PC-3 (cell line): ENCODE data around the gene HTR3A. TPM values are rescaled to one million over a fixed set of nuclear protein-coding genes. Genes with fewer than 3 reads are reported as not detected.

ENCODE experiments used
- ATAC-seq: fragments of 200-7000 bp; cut with Tn5 transposase; 2 replicates; pipeline ENCODE4 v1.9.1; 2020; ENCODE audit warnings: mild to moderate bottlenecking, moderate library complexity
- BruUV-seq: library from RNA; stranded (reverse); fragments of 400-500 nt; replicated peaks from 2 replicates; lab custom pipeline; 2021; lab: Mats Ljungman, UMichigan
- CTCF ChIA-PET: fragments of 300-600 bp; sonication (Branson Sonifier 250); formaldehyde crosslinking; loops from one replicate; lab custom pipeline; 2022; ENCODE audit warnings: antibody characterized with exemption; lab: Charles Lee
- POLR2A ChIA-PET: fragments of 300-600 bp; sonication (Branson Sonifier 250); formaldehyde crosslinking; loops from one replicate; lab custom pipeline; 2022; ENCODE audit warnings: antibody characterized with exemption; ENCODE audit not compliant: unreplicated experiment; lab: Charles Lee
- DNase-seq: peaks from one replicate; pipeline ENCODE4 v3.0.0-alpha.2; 2015
- H2AFZ ChIP-seq: fragments of 300-600 bp; sonication (generic); 2 replicates; pipeline ENCODE4 v1.6.0; 2016; ENCODE audit warnings: antibody characterized with exemption, low read length
- H3F3A ChIP-seq: fragments of 300-600 bp; sonication (generic); one replicate; pipeline ENCODE4 v1.6.0; 2017; ENCODE audit warnings: antibody characterized with exemption, low read length, control low read depth, mild to moderate bottlenecking; ENCODE audit not compliant: unreplicated experiment
- H3K27ac ChIP-seq: fragments of 300-600 bp; sonication (generic); 2 replicates; pipeline ENCODE4 v1.5.1; 2016; ENCODE audit warnings: mild to moderate bottlenecking, low read length
- H3K27me3 ChIP-seq: fragments of 300-600 bp; sonication (generic); 2 replicates; pipeline ENCODE4 v1.6.1; 2016; ENCODE audit warnings: low read length, mixed read lengths
- H3K36me3 ChIP-seq: fragments of 300-600 bp; sonication (generic); 2 replicates; pipeline ENCODE4 v1.6.1; 2016; ENCODE audit warnings: low read depth, mixed run types, low read length, mixed read lengths
- H3K4me1 ChIP-seq: fragments of 300-600 bp; sonication (generic); 2 replicates; pipeline ENCODE4 v1.5.1; 2016; ENCODE audit warnings: low read length; ENCODE audit not compliant: insufficient read depth
- H3K4me2 ChIP-seq: fragments of 300-600 bp; sonication (generic); 2 replicates; pipeline ENCODE4 v1.6.0; 2016; ENCODE audit warnings: low read length
- H3K4me3 ChIP-seq: fragments of 300-600 bp; sonication (generic); 2 replicates; pipeline ENCODE4 v1.5.1; 2016; ENCODE audit warnings: mild to moderate bottlenecking, low read length, mixed read lengths
- H3K79me2 ChIP-seq: fragments of 300-600 bp; sonication (generic); 2 replicates; pipeline ENCODE4 v1.6.1; 2017; ENCODE audit warnings: low read length, mixed read lengths
- H3K9ac ChIP-seq: fragments of 300-600 bp; sonication (generic); 2 replicates; pipeline ENCODE4 v1.6.0; 2016; ENCODE audit warnings: mild to moderate bottlenecking, low read length
- H3K9me2 ChIP-seq: fragments of 300-600 bp; sonication (generic); replicated peaks from 2 replicates; pipeline ENCODE4 v1.6.1; 2016; ENCODE audit warnings: mixed run types, low read length, mixed read lengths
- H3K9me3 ChIP-seq: fragments of 300-600 bp; sonication (generic); 2 replicates; pipeline ENCODE4 v1.6.1; 2016; ENCODE audit warnings: low read length, mixed read lengths
- H4K20me1 ChIP-seq: fragments of 300-600 bp; sonication (generic); 2 replicates; pipeline ENCODE4 v1.6.1; 2016; ENCODE audit warnings: low read length, mixed read lengths
- EZH2 ChIP-seq: fragments of 300-600 bp; sonication (generic); IDR thresholded peaks from one replicate; pipeline ENCODE4 v1.6.1; 2017; ENCODE audit warnings: antibody characterized with exemption, mild to moderate bottlenecking, low read length; ENCODE audit not compliant: unreplicated experiment
- EZH2phosphoT487 ChIP-seq: fragments of 300-600 bp; sonication (generic); IDR thresholded peaks from 2 replicates; pipeline ENCODE4 v1.6.1; 2018; ENCODE audit warnings: mild to moderate bottlenecking, antibody characterized with exemption, low read length, borderline replicate concordance
- intact Hi-C: fragments of 100-400 bp; cut with micrococcal nuclease; formaldehyde crosslinking; loops from 2 replicates; pipeline ENCODE4 v1.9.0; 2023
- total RNA-seq: library from RNA; depleted of rRNA; stranded (reverse); fragments of >200 nt; gene quantifications from 2 replicates; pipeline ENCODE4 v1.2.3, GENCODE V29; 2014
- TF ChIP-seq, protein P1 (sequence below): fragments of 300-600 bp; sonication (generic); conservative IDR thresholded peaks from 2 replicates; pipeline ENCODE4 v1.5.1; 2017; ENCODE audit warnings: antibody characterized with exemption, low read depth, mild to moderate bottlenecking, low read length

Gene HTR3A
- total RNA-seq, 1 experiment from 2014 or later, result not detected

DNA sequence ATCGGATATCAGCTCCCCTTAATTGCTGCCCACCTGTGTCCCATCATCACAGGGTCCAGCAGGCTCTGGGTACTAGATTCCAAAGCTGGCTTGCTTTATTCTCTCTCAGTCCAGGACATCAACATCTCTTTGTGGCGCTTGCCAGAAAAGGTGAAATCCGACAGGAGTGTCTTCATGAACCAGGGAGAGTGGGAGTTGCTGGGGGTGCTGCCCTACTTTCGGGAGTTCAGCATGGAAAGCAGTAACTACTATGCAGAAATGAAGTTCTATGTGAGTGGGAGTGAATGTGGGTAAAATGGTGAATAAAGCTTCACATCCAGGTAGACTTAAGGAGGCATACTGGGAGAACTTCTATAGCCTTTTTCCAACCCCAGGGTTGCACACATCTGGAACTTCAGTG lies 11.0 kb downstream of the HTR3A start:
- CTCF ChIA-PET, result no interaction called here
- Histone ChIP-seq H3K27me3 (peaks cover 59% of the 10 kb centered on the region), H3F3A (no peaks in the 10 kb centered on the region), H3K9me3 (no peaks in the 10 kb centered on the region), H2AFZ (no peak overlapping the region), H3K36me3 (no peaks in the 10 kb centered on the region), H3K9me2 (no peaks in the 10 kb centered on the region), H3K9ac (no peak overlapping the region), H4K20me1 (no peaks in the 10 kb centered on the region), H3K4me1 (no peaks in the 10 kb centered on the region), H3K4me2 (no peak overlapping the region), H3K27ac (no peak overlapping the region), H3K4me3 (no peak overlapping the region), H3K79me2 (no peaks in the 10 kb centered on the region)
- intact Hi-C loops, result no loop called here
- ATAC-seq (no peak), DNase-seq (no peak)
- POLR2A ChIA-PET, result no interaction called here
- TF ChIP-seq, protein P1, sequence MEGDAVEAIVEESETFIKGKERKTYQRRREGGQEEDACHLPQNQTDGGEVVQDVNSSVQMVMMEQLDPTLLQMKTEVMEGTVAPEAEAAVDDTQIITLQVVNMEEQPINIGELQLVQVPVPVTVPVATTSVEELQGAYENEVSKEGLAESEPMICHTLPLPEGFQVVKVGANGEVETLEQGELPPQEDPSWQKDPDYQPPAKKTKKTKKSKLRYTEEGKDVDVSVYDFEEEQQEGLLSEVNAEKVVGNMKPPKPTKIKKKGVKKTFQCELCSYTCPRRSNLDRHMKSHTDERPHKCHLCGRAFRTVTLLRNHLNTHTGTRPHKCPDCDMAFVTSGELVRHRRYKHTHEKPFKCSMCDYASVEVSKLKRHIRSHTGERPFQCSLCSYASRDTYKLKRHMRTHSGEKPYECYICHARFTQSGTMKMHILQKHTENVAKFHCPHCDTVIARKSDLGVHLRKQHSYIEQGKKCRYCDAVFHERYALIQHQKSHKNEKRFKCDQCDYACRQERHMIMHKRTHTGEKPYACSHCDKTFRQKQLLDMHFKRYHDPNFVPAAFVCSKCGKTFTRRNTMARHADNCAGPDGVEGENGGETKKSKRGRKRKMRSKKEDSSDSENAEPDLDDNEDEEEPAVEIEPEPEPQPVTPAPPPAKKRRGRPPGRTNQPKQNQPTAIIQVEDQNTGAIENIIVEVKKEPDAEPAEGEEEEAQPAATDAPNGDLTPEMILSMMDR, result no peak
- TF ChIP-seq EZH2, result no peak
- no peak for TF ChIP-seq EZH2phosphoT487
- BruUV-seq, result no TSS peak

DNA sequence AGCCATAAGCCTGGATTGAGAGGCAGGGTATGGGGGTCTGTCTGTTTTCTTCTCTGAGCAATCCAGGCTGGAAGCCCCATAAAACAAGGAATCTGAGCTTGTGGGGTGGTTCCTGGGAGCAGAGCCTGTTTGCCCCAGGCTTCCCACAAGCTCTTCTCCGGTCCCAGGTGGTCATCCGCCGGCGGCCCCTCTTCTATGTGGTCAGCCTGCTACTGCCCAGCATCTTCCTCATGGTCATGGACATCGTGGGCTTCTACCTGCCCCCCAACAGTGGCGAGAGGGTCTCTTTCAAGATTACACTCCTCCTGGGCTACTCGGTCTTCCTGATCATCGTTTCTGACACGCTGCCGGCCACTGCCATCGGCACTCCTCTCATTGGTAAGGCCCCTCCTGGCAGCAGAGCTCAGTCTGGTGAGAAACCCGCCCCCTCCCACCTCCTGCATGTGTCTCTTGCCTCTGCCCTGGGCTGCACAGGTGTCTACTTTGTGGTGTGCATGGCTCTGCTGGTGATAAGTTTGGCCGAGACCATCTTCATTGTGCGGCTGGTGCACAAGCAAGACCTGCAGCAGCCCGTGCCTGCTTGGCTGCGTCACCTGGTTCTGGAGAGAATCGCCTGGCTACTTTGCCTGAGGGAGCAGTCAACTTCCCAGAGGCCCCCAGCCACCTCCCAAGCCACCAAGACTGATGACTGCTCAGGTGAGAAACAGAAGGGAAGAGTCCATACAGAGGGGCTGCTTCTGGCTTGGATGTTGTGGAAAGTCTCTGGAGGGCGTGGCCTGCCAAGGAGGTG lies 11.6 kb downstream of the HTR3A start:
- ChIA-PET POLR2A (no interaction called here), CTCF (no interaction called here)
- Histone ChIP-seq H3K4me1 (no peaks in the 10 kb centered on the region), H3K9me3 (no peaks in the 10 kb centered on the region), H3K79me2 (no peaks in the 10 kb centered on the region), H2AFZ (no peak overlapping the region), H3K4me2 (no peak overlapping the region), H3K27me3 (peaks cover 53% of the 10 kb centered on the region), H3K36me3 (no peaks in the 10 kb centered on the region), H3K27ac (no peak overlapping the region), H3K9ac (no peak overlapping the region), H3F3A (no peaks in the 10 kb centered on the region), H3K9me2 (no peaks in the 10 kb centered on the region), H4K20me1 (no peaks in the 10 kb centered on the region), H3K4me3 (no peak overlapping the region)
- no peak for DNase-seq
- intact Hi-C loops, result no loop called here
- ATAC-seq, result no peak
- no TSS peak for BruUV-seq
- no peak for TF ChIP-seq EZH2
- TF ChIP-seq, protein P1, result no peak
- TF ChIP-seq EZH2phosphoT487, result no peak

DNA sequence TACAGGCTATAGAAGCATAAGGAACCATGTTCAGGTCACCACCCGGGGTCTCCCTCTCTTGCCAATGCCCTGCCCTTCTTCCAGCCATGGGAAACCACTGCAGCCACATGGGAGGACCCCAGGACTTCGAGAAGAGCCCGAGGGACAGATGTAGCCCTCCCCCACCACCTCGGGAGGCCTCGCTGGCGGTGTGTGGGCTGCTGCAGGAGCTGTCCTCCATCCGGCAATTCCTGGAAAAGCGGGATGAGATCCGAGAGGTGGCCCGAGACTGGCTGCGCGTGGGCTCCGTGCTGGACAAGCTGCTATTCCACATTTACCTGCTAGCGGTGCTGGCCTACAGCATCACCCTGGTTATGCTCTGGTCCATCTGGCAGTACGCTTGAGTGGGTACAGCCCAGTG lies 14.5 kb downstream of the HTR3A start:
- H3K79me2 ChIP-seq, result no peaks in the 10 kb centered on the region
- no peaks in the 10 kb centered on the region for H3K9me3 ChIP-seq
- H3K4me3 ChIP-seq, result no peak overlapping the region
- DNase-seq (no peak), ATAC-seq (no peak)
- ChIA-PET POLR2A (no interaction called here), CTCF (no interaction called here)
- no peak overlapping the region for H3K27ac ChIP-seq
- no peaks in the 10 kb centered on the region for H3K4me1 ChIP-seq
- intact Hi-C loops, result no loop called here
- no peak overlapping the region for H3K4me2 ChIP-seq
- no peak overlapping the region for H2AFZ ChIP-seq
- H4K20me1 ChIP-seq, result no peaks in the 10 kb centered on the region
- H3F3A ChIP-seq, result no peaks in the 10 kb centered on the region
- TF ChIP-seq EZH2phosphoT487 (no peak), EZH2 (no peak)
- TF ChIP-seq, protein P1, result no peak
- H3K9ac ChIP-seq, result no peak overlapping the region
- no peaks in the 10 kb centered on the region for H3K9me2 ChIP-seq
- peaks cover 31% of the 10 kb centered on the region for H3K27me3 ChIP-seq
- BruUV-seq, result no TSS peak
- H3K36me3 ChIP-seq, result no peaks in the 10 kb centered on the region
